ENCODE measurements around the gene SMIM28. TPM values are rescaled to one million over a fixed set of nuclear protein-coding genes. Genes with fewer than 3 reads are reported as not detected.

Gene SMIM28
- total and polyA plus RNA-seq, 2 experiments from 2014 or later: not detected

DNA sequence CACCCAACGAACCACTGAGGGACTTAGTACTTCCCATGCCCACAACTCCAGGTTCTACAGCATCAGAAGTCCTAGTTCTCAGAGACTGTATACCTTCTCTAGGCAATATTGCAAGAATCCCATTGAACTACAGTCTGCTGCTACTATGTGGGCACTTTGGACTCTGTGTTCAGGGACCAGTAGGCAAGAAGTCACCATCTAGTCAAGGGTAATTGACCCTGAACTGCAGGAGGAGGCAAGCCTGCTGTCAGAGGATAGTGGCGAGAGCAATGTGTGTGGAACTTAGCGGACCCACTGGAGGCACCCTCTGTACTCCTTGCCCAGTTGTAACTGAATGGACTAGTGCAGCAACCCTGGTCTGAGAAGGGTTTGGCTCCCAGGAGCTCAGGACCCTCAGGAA, 42.1 kb downstream of the SMIM28 start:
- Histone ChIP-seq H3K27me3 (no peaks in the 10 kb centered on the region), H3K36me3 (no peaks in the 10 kb centered on the region), H3K9me3 (ENCODE audit: low read depth) (no peaks in the 10 kb centered on the region), H3K4me1 (ENCODE audit: low read depth) (no peaks in the 10 kb centered on the region), H3K27ac (no peak overlapping the region), H3K4me3 (no peak overlapping the region)
- no peak for TF ChIP-seq CTCF (IDR thresholded peaks at IDR 0.05; ENCODE audit: low read depth, low read length)
- DNase-seq (ENCODE audit: low read depth in 1 of 2, low spot score in 1 of 2): no peak

DNA sequence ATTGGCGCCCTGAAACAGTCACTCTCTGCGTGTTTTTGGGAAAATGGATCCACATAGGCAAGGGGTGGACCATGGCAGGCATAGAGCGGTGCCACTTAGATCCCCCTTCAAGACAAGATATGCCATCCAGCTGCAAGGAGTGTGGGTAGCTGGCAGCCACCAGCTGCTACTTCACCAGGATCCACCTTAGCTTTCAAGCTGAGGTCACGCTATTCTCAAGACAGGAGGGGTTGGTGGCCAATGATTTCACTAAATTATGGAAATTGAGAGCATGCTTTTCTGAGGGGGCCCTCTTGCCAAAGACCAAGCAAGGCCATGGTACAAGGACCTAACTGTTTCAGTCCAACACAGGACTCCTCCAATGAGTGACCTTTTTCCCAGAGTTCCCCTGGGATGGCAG, 42.7 kb downstream of the SMIM28 start:
- no peaks in the 10 kb centered on the region for H3K27me3 ChIP-seq
- no peaks in the 10 kb centered on the region for H3K4me1 ChIP-seq (ENCODE audit: low read depth)
- no peak for TF ChIP-seq CTCF (IDR thresholded peaks at IDR 0.05; ENCODE audit: low read depth, low read length)
- no peak overlapping the region for H3K4me3 ChIP-seq
- H3K27ac ChIP-seq: no peak overlapping the region
- no peaks in the 10 kb centered on the region for H3K36me3 ChIP-seq
- no peak for DNase-seq (ENCODE audit: low read depth in 1 of 2, low spot score in 1 of 2)
- H3K9me3 ChIP-seq (ENCODE audit: low read depth): no peaks in the 10 kb centered on the region

DNA sequence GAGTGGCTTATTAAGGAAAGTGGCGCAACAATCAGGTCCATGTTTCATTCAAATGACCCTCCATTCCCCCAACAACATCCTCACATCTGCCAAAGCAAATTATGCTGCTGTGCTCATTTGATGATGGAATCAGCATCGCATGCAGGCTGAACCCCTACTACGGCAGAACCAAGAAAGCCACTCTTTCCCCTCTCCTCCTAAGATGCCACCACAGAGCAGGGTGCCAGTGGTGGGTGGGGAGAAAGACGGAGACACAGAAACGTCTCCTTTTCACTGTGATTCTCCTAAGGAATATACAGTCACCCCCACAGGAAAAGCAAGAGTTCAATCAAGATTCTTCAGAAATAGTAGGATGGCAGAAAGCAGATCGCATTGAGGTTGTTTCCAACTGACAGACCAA, 43.4 kb downstream of the SMIM28 start:
- no peaks in the 10 kb centered on the region for H3K27me3 ChIP-seq
- no peak overlapping the region for H3K4me3 ChIP-seq
- H3K36me3 ChIP-seq: no peaks in the 10 kb centered on the region
- no peak overlapping the region for H3K27ac ChIP-seq
- H3K9me3 ChIP-seq (ENCODE audit: low read depth): no peaks in the 10 kb centered on the region
- H3K4me1 ChIP-seq (ENCODE audit: low read depth): no peaks in the 10 kb centered on the region
- DNase-seq (ENCODE audit: low read depth in 1 of 2, low spot score in 1 of 2): no peak
- TF ChIP-seq CTCF (IDR thresholded peaks at IDR 0.05; ENCODE audit: low read depth, low read length): no peak

- DNase-seq (ENCODE audit: low read depth in 1 of 2, low spot score in 1 of 2): no peak
- Histone ChIP-seq H3K36me3 (no peaks in the 10 kb centered on the region), H3K4me3 (no peak overlapping the region), H3K27me3 (no peaks in the 10 kb centered on the region), H3K4me1 (ENCODE audit: low read depth) (no peaks in the 10 kb centered on the region), H3K9me3 (ENCODE audit: low read depth) (no peaks in the 10 kb centered on the region), H3K27ac (no peak overlapping the region)
- no peak for TF ChIP-seq CTCF (IDR thresholded peaks at IDR 0.05; ENCODE audit: low read depth, low read length)
Measured at GRCh38 chr6:138421608-138422007, 43.9 kb downstream of the SMIM28 start.

- Histone ChIP-seq H3K9me3 (ENCODE audit: low read depth) (no peaks in the 10 kb centered on the region), H3K4me1 (ENCODE audit: low read depth) (no peaks in the 10 kb centered on the region), H3K36me3 (no peaks in the 10 kb centered on the region), H3K27me3 (no peaks in the 10 kb centered on the region), H3K4me3 (no peak overlapping the region), H3K27ac (no peak overlapping the region)
- peak in 1 of 2 donors; percentile 28 for DNase-seq (ENCODE audit: low read depth in 1 of 2, low spot score in 1 of 2)
- TF ChIP-seq CTCF (IDR thresholded peaks at IDR 0.05; ENCODE audit: low read depth, low read length): no peak
Measured at GRCh38 chr6:138422861-138423260, 45.2 kb downstream of the SMIM28 start.
